ENCODE results near the gene AKAP8.

The AKAP8 gene

GRCh38 chr19:15332311-15332996 is 47.1 kb downstream of the AKAP8 start, which contains the start of gene BRD4:
BRD4 (minus strand) TSS chr19:15332539; CDS start chr19:15273099, 59,440 bp downstream.
- peak; percentile 57 for DNase-seq (ENCODE audit: low read depth)

- peak; percentile 47 for DNase-seq (ENCODE audit: low read depth)
Measured at GRCh38 chr19:15331419-15332310, 47.9 kb downstream of the AKAP8 start.

- no peak for DNase-seq (ENCODE audit: low read depth)
Measured at GRCh38 chr19:15330801-15331418, 48.7 kb downstream of the AKAP8 start.

- no peak for DNase-seq (ENCODE audit: low read depth)
Measured at GRCh38 chr19:15328312-15328711, 51.3 kb downstream of the AKAP8 start.

- DNase-seq (ENCODE audit: low read depth): no peak
Measured at GRCh38 chr19:15324791-15325519, 54.6 kb downstream of the AKAP8 start.

GRCh38 chr19:15323496-15324235 is 55.9 kb downstream of the AKAP8 start:
- no peak for DNase-seq (ENCODE audit: low read depth)

- no peak for DNase-seq (ENCODE audit: low read depth)
Measured at GRCh38 chr19:15321739-15322138, 57.8 kb downstream of the AKAP8 start.

- DNase-seq (ENCODE audit: low read depth): no peak
Measured at GRCh38 chr19:15320116-15320515, 59.5 kb downstream of the AKAP8 start.

- no peak for DNase-seq (ENCODE audit: low read depth)
Measured at GRCh38 chr19:15318241-15318691, 61.3 kb downstream of the AKAP8 start.

GRCh38 chr19:15317392-15318071 is 62.1 kb downstream of the AKAP8 start:
- no peak for DNase-seq (ENCODE audit: low read depth)

GRCh38 chr19:15316498-15316897 is 63.1 kb downstream of the AKAP8 start:
- no peak for DNase-seq (ENCODE audit: low read depth)

- no peak for DNase-seq (ENCODE audit: low read depth)
Measured at GRCh38 chr19:15315101-15315500, 64.5 kb downstream of the AKAP8 start.

GRCh38 chr19:15313649-15314279 is 65.8 kb downstream of the AKAP8 start:
- DNase-seq (ENCODE audit: low read depth): no peak

GRCh38 chr19:15307169-15307568 is 72.4 kb downstream of the AKAP8 start:
- DNase-seq (ENCODE audit: low read depth): no peak

- no peak for DNase-seq (ENCODE audit: low read depth)
Measured at GRCh38 chr19:15305582-15306334, 73.8 kb downstream of the AKAP8 start.

GRCh38 chr19:15304140-15304705 is 75.4 kb downstream of the AKAP8 start:
- no peak for DNase-seq (ENCODE audit: low read depth)

All from T-helper 22 cell (primary cell).